A673 (cell line): ENCODE data around the gene DSTYK.

ENCODE experiments used
- EZH2 ChIP-seq: fragments of 200-600 bp; sonication (generic); IDR thresholded peaks from 2 replicates; pipeline ENCODE4 v1.6.1; 2017; ENCODE audit warnings: borderline replicate concordance, low read depth, mild to moderate bottlenecking, mixed read lengths, antibody characterized with exemption, low read length; ENCODE audit not compliant: poor library complexity, severe bottlenecking
- TF ChIP-seq, protein P1 (sequence below): fragments of 300-800, 200-600 bp; sonication (generic); conservative IDR thresholded peaks from 2 replicates; pipeline ENCODE4 v1.5.1; 2017; ENCODE audit warnings: low read depth, mild to moderate bottlenecking, antibody characterized with exemption, low read length, moderate library complexity, mixed read lengths

DNA sequence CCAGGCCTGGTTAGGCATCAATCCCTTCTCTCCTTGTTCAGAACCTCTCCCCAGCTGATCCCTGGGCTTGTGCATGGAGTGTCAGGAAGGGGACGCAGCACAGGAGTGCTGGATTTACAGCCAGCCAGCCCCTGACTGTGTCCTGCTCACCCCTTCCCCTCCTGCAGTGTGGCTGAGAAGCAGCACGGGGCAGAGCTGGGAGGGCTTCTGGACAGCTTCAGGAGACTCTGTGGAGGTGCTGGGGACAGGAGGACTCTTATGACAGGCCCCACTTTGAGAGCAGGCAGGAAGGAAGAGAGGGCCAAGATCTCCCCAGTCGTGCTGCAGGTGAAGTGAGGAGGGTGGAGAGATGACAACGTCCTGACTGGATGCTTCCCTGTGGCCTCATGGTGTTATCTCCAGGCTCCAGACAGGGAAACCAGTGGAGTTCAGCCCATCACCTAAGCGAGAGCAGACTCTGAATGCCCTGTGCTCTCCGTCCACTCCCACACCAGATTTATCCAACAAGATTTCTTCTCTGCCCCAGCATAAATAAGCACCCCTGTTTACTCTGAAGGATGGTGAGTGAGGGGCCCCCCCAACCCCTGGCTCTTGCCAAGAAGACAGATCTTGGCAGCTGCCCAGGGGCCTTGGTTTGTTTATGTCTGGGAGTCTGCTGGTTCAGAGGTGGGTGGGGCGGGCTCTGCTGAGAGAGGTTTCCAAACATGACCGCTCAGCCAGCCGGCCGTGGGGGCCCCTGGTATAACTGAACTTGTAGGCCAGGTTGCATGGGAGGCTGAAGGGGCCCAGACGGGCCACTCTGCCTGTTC, 37.5 kb upstream of the DSTYK start:
- TF ChIP-seq, protein P1, sequence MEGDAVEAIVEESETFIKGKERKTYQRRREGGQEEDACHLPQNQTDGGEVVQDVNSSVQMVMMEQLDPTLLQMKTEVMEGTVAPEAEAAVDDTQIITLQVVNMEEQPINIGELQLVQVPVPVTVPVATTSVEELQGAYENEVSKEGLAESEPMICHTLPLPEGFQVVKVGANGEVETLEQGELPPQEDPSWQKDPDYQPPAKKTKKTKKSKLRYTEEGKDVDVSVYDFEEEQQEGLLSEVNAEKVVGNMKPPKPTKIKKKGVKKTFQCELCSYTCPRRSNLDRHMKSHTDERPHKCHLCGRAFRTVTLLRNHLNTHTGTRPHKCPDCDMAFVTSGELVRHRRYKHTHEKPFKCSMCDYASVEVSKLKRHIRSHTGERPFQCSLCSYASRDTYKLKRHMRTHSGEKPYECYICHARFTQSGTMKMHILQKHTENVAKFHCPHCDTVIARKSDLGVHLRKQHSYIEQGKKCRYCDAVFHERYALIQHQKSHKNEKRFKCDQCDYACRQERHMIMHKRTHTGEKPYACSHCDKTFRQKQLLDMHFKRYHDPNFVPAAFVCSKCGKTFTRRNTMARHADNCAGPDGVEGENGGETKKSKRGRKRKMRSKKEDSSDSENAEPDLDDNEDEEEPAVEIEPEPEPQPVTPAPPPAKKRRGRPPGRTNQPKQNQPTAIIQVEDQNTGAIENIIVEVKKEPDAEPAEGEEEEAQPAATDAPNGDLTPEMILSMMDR: no peak
- TF ChIP-seq EZH2: no peak
